GM19468 (cell line): ENCODE results near the gene ARPP21.

ENCODE experiments used
- ATAC-seq: cut with Tn5 transposase; IDR thresholded peaks from one replicate; pipeline ENCODE4 v1.9.1; 2021; ENCODE audit warnings: mild to moderate bottlenecking, moderate library complexity, moderate number of reproducible peaks; ENCODE audit not compliant: unreplicated experiment; ENCODE audit errors: extremely low read depth

The ARPP21 gene

GRCh38 chr3:35640190-35641165, 1.2 kb downstream of the ARPP21 start:
- ATAC-seq = no peak

GRCh38 chr3:35641331-35641730, 2.0 kb downstream of the ARPP21 start:
- ATAC-seq = no peak

DNA sequence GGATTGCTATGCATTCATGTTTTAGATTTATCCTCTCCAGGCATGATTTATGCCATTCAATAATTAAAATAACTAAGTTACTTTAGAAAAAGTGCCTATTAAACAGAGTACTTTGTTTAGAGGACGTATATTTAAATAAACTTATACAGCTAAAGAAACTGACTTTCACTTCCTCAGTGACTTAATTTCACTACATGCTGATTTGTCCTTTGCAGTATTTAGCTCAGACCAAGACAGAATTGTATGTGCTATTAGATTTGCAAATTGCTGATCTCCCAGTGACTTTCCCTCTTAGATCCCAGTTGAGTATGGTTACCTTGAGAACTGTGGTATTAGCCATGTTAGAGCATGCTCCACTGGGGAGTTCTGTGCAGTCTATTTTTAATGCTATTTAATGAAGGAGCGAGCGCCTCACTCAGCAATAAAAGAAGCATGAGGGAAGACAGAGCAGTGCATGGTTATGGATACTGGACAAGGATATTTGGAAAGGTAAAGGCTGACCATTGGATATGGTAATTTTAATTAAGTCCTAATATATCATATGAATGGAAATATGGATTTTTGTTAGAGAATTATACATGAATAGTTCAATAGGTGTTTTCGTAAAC, 2.7 kb downstream of the ARPP21 start:
- no peak for ATAC-seq

DNA sequence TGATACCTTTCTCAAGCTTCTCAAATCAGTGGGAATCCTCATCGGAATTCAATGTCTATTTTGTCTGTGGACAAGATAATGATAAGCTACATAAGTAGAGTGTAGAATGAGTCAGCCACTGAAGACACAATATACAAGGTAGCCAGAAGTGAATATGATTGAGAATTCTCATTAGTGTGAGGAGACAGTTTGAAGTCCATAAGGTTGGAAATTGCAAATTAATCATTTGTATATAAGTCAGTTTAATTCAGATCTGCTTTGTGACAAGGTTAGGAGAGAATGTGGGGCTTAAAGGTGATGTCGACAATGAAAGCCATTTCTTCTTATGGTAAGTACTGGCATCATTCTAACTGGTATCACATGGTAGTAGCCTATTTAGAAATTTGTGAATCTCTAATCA, 4.2 kb downstream of the ARPP21 start:
- no peak for ATAC-seq

- ATAC-seq = no peak
Measured at GRCh38 chr3:35644451-35644850, 5.1 kb downstream of the ARPP21 start.

DNA sequence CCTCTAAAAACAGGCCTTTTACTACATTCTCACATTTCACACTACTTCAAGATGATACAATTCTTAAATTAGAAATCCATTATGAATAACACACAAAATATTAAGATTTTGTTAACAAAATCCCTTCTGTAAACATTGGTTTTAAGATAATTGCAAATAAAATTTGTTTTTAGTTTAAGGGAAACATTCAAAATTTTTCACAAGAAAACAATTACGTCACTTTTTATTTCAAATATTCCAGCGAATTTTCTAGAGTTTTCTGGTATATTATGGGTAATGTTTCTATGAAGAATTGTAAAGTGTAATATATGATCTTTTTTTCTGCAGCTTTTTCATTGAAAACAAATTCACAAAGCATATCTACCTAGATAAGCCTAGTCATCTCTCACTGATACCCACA, 5.9 kb downstream of the ARPP21 start:
- no peak for ATAC-seq

- ATAC-seq = no peak
Measured at GRCh38 chr3:35646081-35646480, 6.8 kb downstream of the ARPP21 start.

- ATAC-seq = no peak
Measured at GRCh38 chr3:35647461-35647860, 8.1 kb downstream of the ARPP21 start.

DNA sequence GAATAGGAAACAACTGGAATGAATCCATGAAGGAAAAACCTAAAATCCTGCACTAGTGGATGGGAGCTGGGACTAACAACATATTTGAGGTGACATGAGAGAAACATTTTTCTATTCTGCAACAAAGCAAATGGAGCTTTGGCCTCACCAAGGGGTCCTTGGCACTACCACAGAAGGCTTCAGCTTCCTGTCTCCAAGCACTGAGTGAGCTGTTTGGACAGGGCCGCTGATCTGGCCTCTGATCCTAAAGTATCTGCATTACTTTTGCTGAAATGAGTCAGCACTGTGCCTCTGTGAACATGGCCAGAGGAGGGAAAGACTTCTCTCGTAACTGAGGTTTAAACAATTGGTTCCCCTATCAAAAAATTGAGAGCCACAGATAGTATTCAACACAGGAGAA, 9.0 kb downstream of the ARPP21 start:
- ATAC-seq = no peak

- ATAC-seq = no peak
Measured at GRCh38 chr3:35649405-35649804, 10.1 kb downstream of the ARPP21 start.

GRCh38 chr3:35651426-35651825, 12.1 kb downstream of the ARPP21 start:
- ATAC-seq = no peak

- ATAC-seq = no peak
Measured at GRCh38 chr3:35651851-35652250, 12.5 kb downstream of the ARPP21 start.

GRCh38 chr3:35653347-35653746, 14.0 kb downstream of the ARPP21 start:
- ATAC-seq = no peak

DNA sequence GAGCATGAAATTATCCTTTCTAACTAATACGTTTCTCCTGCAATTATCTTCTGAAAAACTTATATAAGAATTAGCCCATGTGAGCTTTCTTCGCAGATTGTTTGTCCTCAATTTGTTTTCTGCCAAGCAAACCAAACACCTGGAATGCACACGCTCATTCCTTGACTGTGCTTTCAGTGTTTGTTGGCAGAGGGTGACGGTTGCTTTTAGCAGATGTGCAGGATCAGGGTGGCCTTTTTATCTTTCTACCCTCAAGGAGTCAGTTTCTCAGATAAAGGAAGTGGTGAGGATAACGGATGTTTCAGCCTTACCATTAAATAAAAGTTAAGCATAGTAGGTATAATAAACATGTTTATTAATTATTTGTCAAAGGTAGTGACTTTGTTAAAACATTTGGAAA, 15.2 kb downstream of the ARPP21 start:
- ATAC-seq = no peak

- no peak for ATAC-seq
Measured at GRCh38 chr3:35658686-35659085, 19.4 kb downstream of the ARPP21 start.

GRCh38 chr3:35659768-35660167, 20.4 kb downstream of the ARPP21 start:
- no peak for ATAC-seq

GRCh38 chr3:35663471-35663870, 24.1 kb downstream of the ARPP21 start:
- no peak for ATAC-seq

GRCh38 chr3:35664460-35664919, 25.2 kb downstream of the ARPP21 start:
- peak; percentile 53 for ATAC-seq

DNA sequence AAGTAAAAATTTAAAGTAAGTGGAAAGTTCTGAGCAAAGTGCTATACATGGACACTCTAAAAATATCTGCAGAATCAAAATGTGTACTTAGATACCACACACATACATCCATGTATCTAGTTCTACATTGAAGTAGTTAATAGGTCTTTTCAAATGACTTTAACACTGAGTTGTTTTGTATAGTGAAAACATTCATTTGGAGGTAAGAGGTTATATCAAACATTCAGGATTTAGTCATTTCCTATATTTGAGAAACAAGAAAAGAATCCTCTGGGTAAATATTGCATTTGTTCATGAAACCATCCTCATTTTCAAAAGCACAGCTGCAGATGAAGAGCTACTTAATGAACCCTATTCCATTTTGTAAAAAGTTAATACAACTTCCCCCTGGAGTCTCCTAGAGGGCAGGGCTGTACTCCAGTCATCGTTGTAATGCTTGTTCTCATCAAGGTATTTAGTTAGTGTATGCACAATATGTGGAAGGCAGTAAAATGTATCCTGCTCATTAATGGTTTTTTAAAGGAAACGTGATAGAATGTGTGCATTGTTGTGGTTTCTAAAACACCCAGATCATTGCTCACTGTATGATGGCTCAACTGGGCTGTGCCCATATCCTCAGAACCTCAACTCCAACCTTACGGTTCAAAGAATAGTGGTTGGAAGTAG, 26.2 kb downstream of the ARPP21 start:
- ATAC-seq = no peak

- ATAC-seq = no peak
Measured at GRCh38 chr3:35666888-35667287, 27.6 kb downstream of the ARPP21 start.

DNA sequence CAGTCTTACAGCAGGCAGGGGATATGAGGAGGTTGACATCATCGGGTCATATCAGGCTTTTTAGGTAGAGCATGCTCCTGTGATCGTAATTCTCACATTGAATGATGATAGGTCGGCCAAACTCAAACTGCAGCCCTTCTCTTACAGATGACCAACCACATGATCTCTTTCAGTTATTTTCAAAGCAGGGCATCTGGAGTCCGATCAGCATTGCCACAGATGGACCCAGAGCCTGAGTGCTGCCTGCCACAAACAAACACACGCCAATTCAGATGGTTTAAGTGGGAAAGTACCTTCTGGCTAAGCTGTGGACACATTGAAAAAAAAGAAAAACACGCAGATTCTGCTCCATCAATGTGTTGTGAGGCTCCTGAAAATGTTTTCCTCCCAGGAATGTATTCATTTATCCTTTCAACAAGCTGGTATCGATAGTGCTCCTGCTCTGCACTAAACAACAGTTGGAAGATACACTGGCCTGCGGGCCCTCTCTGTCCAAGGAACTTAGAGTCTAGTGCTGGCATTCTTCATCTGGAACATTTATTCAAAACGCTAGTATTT, 31.2 kb downstream of the ARPP21 start:
- ATAC-seq = no peak
